Daoy (cell line): ENCODE measurements around the gene STAP1. TPM values are rescaled to one million over a fixed set of nuclear protein-coding genes. Genes with fewer than 3 reads are reported as not detected.

Source experiments
- DNase-seq: peaks from one replicate; pipeline ENCODE4 v3.0.0-alpha.2; 2015; ENCODE audit warnings: low read depth
- total RNA-seq: library from RNA; depleted of rRNA; stranded (reverse); fragments of >200 nt; shearing (Covaris generic); gene quantifications from 2 replicates; pipeline ENCODE4 v1.2.3, GENCODE V29; 2014

Gene STAP1
- total RNA-seq, 1 experiment from 2014 or later, result not detected

- no peak for DNase-seq
Measured at GRCh38 chr4:67556436-67556835, 2.1 kb upstream of the STAP1 start.

GRCh38 chr4:67565284-67565683 is 6.8 kb downstream of the STAP1 start:
- no peak for DNase-seq

GRCh38 chr4:67566335-67566734 is 7.8 kb downstream of the STAP1 start:
- no peak for DNase-seq

GRCh38 chr4:67568820-67569219 is 10.3 kb downstream of the STAP1 start:
- no peak for DNase-seq

GRCh38 chr4:67570537-67570936 is 12.0 kb downstream of the STAP1 start:
- DNase-seq, result no peak

DNA sequence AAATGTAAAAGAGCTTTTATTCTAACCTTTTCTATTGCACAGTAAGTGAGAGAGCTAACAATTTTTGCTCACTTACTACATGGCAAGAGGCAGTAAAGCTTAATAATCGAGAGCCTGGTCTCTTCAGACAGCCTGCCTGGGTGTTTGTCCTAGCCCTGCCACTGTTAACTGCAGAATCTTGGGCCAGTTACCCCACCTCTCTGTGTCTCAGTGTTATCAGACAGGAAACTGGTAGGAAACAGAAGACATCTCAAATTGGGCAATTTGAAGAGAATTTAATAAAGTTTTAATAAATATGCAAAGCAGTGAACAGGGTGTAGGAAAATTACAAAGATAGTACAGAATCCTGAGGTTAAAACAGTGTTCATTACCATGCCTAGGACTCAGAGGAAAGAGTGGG is 13.4 kb downstream of the STAP1 start:
- no peak for DNase-seq

- no peak for DNase-seq
Measured at GRCh38 chr4:67573193-67573592, 14.7 kb downstream of the STAP1 start.

DNA sequence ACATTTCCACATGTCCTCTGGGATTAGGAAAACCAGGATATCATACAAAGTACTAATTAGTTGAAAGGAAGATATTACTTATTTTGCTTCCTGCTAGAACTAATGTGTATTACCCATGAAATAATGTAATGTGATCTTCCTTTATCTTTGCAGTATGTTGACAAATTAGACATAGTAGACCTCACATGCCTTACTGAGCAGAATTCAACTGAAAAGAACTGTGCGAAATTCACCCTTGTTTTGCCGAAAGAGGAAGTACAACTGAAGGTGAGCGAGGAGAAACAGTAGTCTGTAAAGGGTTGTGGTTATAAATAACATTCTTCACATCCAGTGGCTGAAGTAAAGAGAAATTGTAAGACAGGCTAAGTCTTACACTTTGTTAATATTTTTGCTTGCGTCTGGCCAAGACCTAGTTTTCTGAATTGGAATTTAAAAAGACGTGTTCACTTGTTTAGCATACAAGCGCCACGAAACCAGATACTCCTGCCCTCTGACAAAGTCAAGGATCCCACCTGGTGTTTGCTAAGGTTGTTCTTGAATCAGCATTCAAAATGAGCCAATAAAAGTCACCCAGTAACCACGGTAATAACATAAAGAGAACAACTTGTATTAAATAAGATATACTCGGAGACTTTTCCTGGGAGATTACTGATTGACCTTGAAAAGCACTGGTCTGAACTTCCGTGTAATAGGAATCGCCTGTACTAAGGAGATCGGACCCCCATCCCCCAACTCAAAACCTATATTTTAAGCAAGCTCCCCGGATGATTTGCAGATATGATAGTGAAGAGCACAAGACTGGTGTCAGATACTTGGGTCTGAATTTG is 16.9 kb downstream of the STAP1 start:
- peak; percentile 0 for DNase-seq

DNA sequence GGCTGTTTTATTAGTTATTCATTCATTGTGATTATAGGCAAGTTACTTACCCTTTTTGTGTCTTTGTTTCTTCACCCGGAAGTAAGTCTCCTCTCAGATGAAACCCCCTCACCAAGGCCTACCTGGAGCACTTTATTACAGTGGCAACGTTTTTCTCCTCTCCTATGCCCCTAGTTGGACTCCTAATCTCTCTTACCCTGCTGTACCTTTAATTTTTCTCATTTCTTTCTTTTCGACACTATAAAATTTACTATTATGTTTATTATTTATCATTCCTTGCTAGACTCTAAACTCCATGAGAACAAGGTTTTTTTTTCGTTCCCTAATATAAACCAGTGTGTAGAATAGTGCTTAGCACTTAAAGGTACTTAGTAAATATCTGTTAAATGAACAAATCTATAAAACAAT is 17.5 kb downstream of the STAP1 start:
- DNase-seq, result no peak

DNA sequence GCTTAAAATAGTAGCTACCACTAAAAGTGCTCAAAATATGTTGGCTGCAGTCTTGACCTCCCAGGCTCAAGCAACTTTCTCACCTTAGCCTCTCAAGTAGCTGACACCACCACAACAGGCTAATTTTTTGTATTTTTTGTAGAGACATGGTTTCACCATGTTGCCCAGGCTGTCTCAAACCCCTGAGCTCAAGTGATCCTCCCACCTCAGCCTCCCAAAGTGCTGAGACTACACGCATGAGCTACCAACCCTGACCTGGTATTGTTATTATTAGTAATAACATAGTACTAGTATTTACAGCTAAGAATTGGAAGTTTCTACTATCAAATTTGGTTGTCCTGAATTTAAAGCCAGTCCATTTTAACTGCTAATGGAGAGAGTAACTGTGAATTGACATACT is 18.0 kb downstream of the STAP1 start:
- no peak for DNase-seq

- no peak for DNase-seq
Measured at GRCh38 chr4:67580577-67580976, 22.1 kb downstream of the STAP1 start.

GRCh38 chr4:67581208-67581857 is 22.8 kb downstream of the STAP1 start:
- no peak for DNase-seq

- DNase-seq, result no peak
Measured at GRCh38 chr4:67581913-67582312, 23.4 kb downstream of the STAP1 start.

DNA sequence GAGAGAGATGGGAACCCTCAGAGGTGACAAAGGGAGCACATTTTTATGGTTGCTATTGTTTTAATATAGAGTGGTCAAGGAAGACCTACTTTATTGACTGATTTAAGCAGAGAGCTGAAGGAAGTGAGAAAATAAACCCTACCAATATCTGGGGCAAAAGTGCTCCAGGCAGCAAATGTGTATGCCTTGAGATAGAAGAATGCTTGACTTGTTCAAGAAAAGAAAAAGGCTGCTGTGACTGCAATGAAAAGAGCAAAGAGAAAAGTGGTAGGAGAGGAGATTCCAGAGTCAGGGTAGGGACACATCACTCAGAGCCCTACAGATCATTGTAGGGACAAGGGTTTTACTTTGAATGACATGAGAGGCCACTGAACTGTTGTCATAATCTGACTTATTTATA is 26.0 kb downstream of the STAP1 start:
- DNase-seq, result no peak

GRCh38 chr4:67587156-67587555 is 28.6 kb downstream of the STAP1 start:
- DNase-seq, result no peak

DNA sequence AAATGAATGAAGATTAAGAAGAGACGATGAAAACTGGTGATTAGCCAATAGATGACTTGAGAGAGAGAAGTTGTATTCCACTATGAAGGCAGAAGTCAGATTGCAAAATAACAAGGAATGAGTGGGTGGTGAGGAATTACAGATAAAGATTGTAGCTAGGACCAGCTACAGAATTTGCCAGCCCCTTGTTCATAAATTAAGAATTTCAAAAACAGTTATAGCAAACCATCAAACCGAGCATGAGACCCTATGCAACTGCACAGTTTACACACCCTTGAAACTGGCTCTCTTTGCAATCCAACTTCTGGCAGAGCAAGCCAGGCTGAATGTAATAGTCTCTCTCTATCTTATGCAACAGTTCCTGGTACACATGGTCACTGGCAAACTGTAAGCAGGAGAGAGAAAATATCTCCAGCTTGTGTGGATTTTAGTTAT is 35.2 kb downstream of the STAP1 start:
- no peak for DNase-seq

DNA sequence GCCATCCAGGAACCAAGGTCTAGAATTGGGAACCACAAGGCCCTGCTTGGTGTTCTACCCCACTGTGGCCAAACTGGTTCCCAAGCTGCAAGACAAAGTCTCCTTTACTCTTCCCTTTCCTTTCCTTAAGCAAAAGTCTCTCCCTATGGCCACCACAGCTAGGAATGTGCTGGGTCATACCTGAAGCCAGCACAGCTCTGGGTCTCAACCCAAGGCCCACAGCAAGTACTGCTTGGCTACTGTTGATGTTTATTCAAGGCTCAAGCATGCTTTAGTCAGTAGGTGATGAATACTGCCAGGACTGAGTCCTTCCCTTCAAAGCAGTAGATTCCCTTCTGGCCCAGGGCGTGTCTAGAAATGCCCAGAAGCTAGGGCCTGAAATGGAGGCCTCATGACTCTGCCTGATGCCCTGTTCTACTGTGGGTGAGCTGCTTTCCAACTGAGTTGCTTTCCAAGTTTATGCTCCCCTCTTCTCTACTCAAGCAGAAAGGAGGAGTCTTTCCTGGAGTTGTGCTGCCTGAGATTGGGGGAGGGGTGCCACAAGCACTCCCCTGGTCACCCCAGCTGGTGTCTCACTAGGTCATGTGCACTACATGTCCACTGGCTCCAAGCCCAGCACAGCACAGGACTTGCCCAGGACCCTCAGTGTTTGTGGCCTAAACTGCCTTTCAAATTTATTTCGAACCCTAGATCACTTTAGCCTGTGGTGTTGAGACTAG is 44.9 kb downstream of the STAP1 start:
- DNase-seq, result no peak

GRCh38 chr4:67604029-67604381 is 45.5 kb downstream of the STAP1 start:
- DNase-seq, result no peak

GRCh38 chr4:67604749-67605148 is 46.2 kb downstream of the STAP1 start:
- no peak for DNase-seq

GRCh38 chr4:67608027-67608426 is 49.5 kb downstream of the STAP1 start:
- DNase-seq, result no peak

GRCh38 chr4:67614186-67614585 is 55.7 kb downstream of the STAP1 start:
- no peak for DNase-seq

- DNase-seq, result no peak
Measured at GRCh38 chr4:67615119-67615518, 56.6 kb downstream of the STAP1 start.

GRCh38 chr4:67616478-67616877 is 58.0 kb downstream of the STAP1 start:
- DNase-seq, result no peak
